DMS79 (cell line): Measurements from ENCODE around the gene LMF2.
"Not testable (repeated sequence)": the region's sequence is repeated elsewhere in the genome, so short reads cannot be mapped to it uniquely, and the experiment has no call there.

Experiments used
- DNase-seq: peaks from one replicate; lab custom pipeline; 2025; lab: John Stamatoyannopoulos, UW

Gene LMF2

GRCh38 chr22:50523806-50524675 lies 16.5 kb upstream of the LMF2 start:
- no peak for DNase-seq

GRCh38 chr22:50523458-50523805 lies 15.9 kb upstream of the LMF2 start:
- DNase-seq, result no peak

GRCh38 chr22:50522806-50523438 lies 15.4 kb upstream of the LMF2 start:
- DNase-seq, result no peak

- no peak for DNase-seq
Observed at GRCh38 chr22:50522208-50522805, 14.8 kb upstream of the LMF2 start.

GRCh38 chr22:50521710-50522109 lies 14.2 kb upstream of the LMF2 start:
- no peak for DNase-seq

GRCh38 chr22:50520826-50521453 lies 13.4 kb upstream of the LMF2 start:
- no peak for DNase-seq

- not testable (repeated sequence) for DNase-seq
Observed at GRCh38 chr22:50520184-50520583, 12.7 kb upstream of the LMF2 start.

GRCh38 chr22:50519151-50519550 lies 11.6 kb upstream of the LMF2 start:
- DNase-seq, result no peak

- DNase-seq, result no peak
Observed at GRCh38 chr22:50518606-50519005, 11.1 kb upstream of the LMF2 start.

- no peak for DNase-seq
Observed at GRCh38 chr22:50517495-50518260, 10.2 kb upstream of the LMF2 start.

- no peak for DNase-seq
Observed at GRCh38 chr22:50516891-50517290, 9.4 kb upstream of the LMF2 start.

- DNase-seq, result no peak
Observed at GRCh38 chr22:50516068-50516467, 8.6 kb upstream of the LMF2 start.

- no peak for DNase-seq
Observed at GRCh38 chr22:50513175-50513574, 5.7 kb upstream of the LMF2 start.

GRCh38 chr22:50508897-50509296 lies 1.4 kb upstream of the LMF2 start:
- DNase-seq, result no peak

- DNase-seq, result peak; percentile 73
Observed at GRCh38 chr22:50507991-50508884, 736 bp upstream of the LMF2 start, which contains the start of gene NCAPH2. NCAPH2 (plus strand) TSS chr22:50508224; CDS start chr22:50508338, 114 bp downstream.

GRCh38 chr22:50506611-50507420 lies 686 bp downstream of the LMF2 start:
- no peak for DNase-seq

GRCh38 chr22:50505776-50506610 lies 1.5 kb downstream of the LMF2 start:
- no peak for DNase-seq

- DNase-seq, result no peak
Observed at GRCh38 chr22:50505276-50505775, 2.2 kb downstream of the LMF2 start.
